ENCODE measurements around the gene CA4. TPM values are rescaled to one million over a fixed set of nuclear protein-coding genes. Genes with fewer than 3 reads are reported as not detected.

The CA4 gene
- total and polyA plus RNA-seq, 9 of the 15 experiments (the other 6 are each of a cell fraction or from before 2014, with no cell fraction given), result 0.13 TPM; not detected in 7

DNA sequence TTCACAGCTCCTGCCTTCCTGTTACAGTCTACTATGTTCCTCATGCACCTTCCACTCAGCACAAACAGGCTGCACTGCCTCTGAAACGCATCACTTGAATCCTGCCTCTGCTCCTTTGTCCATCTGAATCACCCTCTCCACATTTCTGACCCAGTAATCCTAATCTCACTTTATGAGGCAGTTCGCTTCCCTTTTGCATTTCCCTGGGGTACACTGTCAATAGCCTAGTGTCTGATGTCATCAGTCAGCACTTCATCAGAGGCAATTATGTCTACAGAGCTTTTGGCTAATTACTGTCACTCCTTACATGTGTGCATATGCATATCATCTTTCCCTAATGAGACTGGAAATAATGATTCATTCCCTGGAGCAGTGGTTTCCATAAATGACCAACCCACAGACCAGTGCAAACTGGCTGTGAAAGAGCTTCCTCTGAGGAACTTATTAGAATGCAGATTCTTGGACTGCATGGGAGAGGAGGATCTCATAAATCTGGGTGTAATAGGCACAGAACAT is 23.6 kb downstream of the CA4 start (continued):
- TF ChIP-seq, protein P1, sequence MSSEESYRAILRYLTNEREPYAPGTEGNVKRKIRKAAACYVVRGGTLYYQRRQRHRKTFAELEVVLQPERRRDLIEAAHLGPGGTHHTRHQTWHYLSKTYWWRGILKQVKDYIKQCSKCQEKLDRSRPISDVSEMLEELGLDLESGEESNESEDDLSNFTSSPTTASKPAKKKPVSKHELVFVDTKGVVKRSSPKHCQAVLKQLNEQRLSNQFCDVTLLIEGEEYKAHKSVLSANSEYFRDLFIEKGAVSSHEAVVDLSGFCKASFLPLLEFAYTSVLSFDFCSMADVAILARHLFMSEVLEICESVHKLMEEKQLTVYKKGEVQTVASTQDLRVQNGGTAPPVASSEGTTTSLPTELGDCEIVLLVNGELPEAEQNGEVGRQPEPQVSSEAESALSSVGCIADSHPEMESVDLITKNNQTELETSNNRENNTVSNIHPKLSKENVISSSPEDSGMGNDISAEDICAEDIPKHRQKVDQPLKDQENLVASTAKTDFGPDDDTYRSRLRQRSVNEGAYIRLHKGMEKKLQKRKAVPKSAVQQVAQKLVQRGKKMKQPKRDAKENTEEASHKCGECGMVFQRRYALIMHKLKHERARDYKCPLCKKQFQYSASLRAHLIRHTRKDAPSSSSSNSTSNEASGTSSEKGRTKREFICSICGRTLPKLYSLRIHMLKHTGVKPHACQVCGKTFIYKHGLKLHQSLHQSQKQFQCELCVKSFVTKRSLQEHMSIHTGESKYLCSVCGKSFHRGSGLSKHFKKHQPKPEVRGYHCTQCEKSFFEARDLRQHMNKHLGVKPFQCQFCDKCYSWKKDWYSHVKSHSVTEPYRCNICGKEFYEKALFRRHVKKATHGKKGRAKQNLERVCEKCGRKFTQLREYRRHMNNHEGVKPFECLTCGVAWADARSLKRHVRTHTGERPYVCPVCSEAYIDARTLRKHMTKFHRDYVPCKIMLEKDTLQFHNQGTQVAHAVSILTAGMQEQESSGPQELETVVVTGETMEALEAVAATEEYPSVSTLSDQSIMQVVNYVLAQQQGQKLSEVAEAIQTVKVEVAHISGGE (CRISPR knock-in tag; IDR thresholded peaks at IDR 0.05), result peak in 1 of 3 experiments; percentile 64; a peak in 2 of 6 replicates
- no peak for TF ChIP-seq HMG20B (CRISPR knock-in tag; IDR thresholded peaks at IDR 0.05)
- no peak for TF ChIP-seq SIN3B (IDR thresholded peaks at IDR 0.05; ENCODE audit: low read depth)
- TF ChIP-seq CREM (IDR thresholded peaks at IDR 0.05; ENCODE audit: low read depth), result peak; percentile 60
- TF ChIP-seq MEF2D (tag; conservative IDR thresholded peaks at IDR 0.05; ENCODE audit: low read depth), result no peak
- TF ChIP-seq ZC3H8 (IDR thresholded peaks at IDR 0.05), result no peak
- no peak for TF ChIP-seq ETV1 (tag; conservative IDR thresholded peaks at IDR 0.05; ENCODE audit: low read depth)
- TF ChIP-seq FOXK1 (CRISPR knock-in tag; IDR thresholded peaks at IDR 0.05; ENCODE audit: borderline replicate concordance), result no peak
- TF ChIP-seq EP400 (IDR thresholded peaks at IDR 0.05), result no peak
- TF ChIP-seq, protein P2, sequence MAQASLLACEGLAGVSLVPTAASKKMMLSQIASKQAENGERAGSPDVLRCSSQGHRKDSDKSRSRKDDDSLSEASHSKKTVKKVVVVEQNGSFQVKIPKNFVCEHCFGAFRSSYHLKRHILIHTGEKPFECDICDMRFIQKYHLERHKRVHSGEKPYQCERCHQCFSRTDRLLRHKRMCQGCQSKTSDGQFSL (CRISPR knock-in tag; IDR thresholded peaks at IDR 0.05), result no peak
- TF ChIP-seq, protein P2 (tag; IDR thresholded peaks at IDR 0.05), result no peak
- TF ChIP-seq, protein P3, sequence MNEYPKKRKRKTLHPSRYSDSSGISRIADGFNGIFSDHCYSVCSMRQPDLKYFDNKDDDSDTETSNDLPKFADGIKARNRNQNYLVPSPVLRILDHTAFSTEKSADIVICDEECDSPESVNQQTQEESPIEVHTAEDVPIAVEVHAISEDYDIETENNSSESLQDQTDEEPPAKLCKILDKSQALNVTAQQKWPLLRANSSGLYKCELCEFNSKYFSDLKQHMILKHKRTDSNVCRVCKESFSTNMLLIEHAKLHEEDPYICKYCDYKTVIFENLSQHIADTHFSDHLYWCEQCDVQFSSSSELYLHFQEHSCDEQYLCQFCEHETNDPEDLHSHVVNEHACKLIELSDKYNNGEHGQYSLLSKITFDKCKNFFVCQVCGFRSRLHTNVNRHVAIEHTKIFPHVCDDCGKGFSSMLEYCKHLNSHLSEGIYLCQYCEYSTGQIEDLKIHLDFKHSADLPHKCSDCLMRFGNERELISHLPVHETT (CRISPR knock-in tag; conservative IDR thresholded peaks at IDR 0.05 in 1 of 2, IDR thresholded peaks at IDR 0.05 in 1 of 2), result no peak
- no peak for TF ChIP-seq ELF4 (CRISPR knock-in tag; IDR thresholded peaks at IDR 0.05)
- TF ChIP-seq GTF2F1 (IDR thresholded peaks at IDR 0.05; ENCODE audit: low read depth, low read length), result no peak
- no peak for TF ChIP-seq CBX5 (IDR thresholded peaks at IDR 0.05; ENCODE audit: borderline replicate concordance, low read depth)
- no peak for TF ChIP-seq POLR2G (IDR thresholded peaks at IDR 0.05; ENCODE audit: low read depth, low read length)
- TF ChIP-seq, protein P4, sequence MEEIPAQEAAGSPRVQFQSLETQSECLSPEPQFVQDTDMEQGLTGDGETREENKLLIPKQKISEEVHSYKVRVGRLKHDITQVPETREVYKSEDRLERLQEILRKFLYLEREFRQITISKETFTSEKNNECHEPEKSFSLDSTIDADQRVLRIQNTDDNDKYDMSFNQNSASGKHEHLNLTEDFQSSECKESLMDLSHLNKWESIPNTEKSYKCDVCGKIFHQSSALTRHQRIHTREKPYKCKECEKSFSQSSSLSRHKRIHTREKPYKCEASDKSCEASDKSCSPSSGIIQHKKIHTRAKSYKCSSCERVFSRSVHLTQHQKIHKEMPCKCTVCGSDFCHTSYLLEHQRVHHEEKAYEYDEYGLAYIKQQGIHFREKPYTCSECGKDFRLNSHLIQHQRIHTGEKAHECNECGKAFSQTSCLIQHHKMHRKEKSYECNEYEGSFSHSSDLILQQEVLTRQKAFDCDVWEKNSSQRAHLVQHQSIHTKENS (CRISPR knock-in tag; IDR thresholded peaks at IDR 0.05), result no peak
- no peak for TF ChIP-seq HMG20A (CRISPR knock-in tag; conservative IDR thresholded peaks at IDR 0.05)
- no peak for TF ChIP-seq BHLHE40 (IDR thresholded peaks at IDR 0.05; ENCODE audit: low read length)
- no peak for TF ChIP-seq BRD9 (IDR thresholded peaks at IDR 0.05; ENCODE audit: low read depth, partially characterized antibody)
- TF ChIP-seq ZNF253 (CRISPR knock-in tag; conservative IDR thresholded peaks at IDR 0.05), result no peak
- TF ChIP-seq FOSL1 (tag; conservative IDR thresholded peaks at IDR 0.05), result peak; percentile 61
- no peak for TF ChIP-seq SIRT6 (IDR thresholded peaks at IDR 0.05; ENCODE audit: low read depth, low read length)
